SK-N-SH treated with all-trans-retinoic acid at 6 μM for 48 hours (cell line): ENCODE data around the gene ALX3.

ENCODE experiments used
- ATAC-seq: fragments of 200-7000 bp; cut with Tn5 transposase; 3 replicates; pipeline ENCODE4 v1.9.1; 2020; ENCODE audit warnings: mild to moderate bottlenecking, moderate library complexity
- ARNTL ChIP-seq: fragments of 450-650 bp; formaldehyde crosslinking; IDR thresholded peaks from 2 replicates; pipeline ENCODE4 v1.5.0; 2020; ENCODE audit warnings: low read depth, mild to moderate bottlenecking, moderate library complexity, borderline replicate concordance
- BACH2 ChIP-seq: fragments of 250-450 bp; sonication (Bioruptor Pico); IDR thresholded peaks from 2 replicates; pipeline ENCODE4 v1.9.0; 2021; ENCODE audit warnings: mild to moderate bottlenecking, borderline replicate concordance
- CREB5 ChIP-seq: fragments of 250-450 bp; sonication (Bioruptor Pico); IDR thresholded peaks from 2 replicates; pipeline ENCODE4 v1.5.1; 2020; ENCODE audit warnings: low read depth, mild to moderate bottlenecking, moderate library complexity
- ESRRG ChIP-seq: fragments of 250-450 bp; sonication (Bioruptor Pico); IDR thresholded peaks from 2 replicates; pipeline ENCODE4 v1.6.1; 2021; ENCODE audit warnings: mild to moderate bottlenecking
- GLIS3 ChIP-seq: fragments of 250-450 bp; sonication (Bioruptor Pico); IDR thresholded peaks from 2 replicates; pipeline ENCODE4 v1.5.0; 2020; ENCODE audit warnings: mild to moderate bottlenecking, moderate library complexity
- ISL1 ChIP-seq: fragments of 250-450 bp; sonication (Bioruptor Pico); IDR thresholded peaks from 2 replicates; pipeline ENCODE4 v2.1.2; 2022; ENCODE audit warnings: mild to moderate bottlenecking, moderate library complexity
- PPARA ChIP-seq: fragments of 250-450 bp; sonication (Bioruptor Pico); IDR thresholded peaks from 2 replicates; pipeline ENCODE4 v1.5.0; 2020; ENCODE audit warnings: mild to moderate bottlenecking, borderline replicate concordance
- SNAI2 ChIP-seq: fragments of 250-450 bp; sonication (Bioruptor Pico); IDR thresholded peaks from 2 replicates; pipeline ENCODE4 v1.5.0; 2020; ENCODE audit warnings: mild to moderate bottlenecking, moderate library complexity
- TCF4 ChIP-seq: fragments of 250-450 bp; sonication (Bioruptor Pico); IDR thresholded peaks from 2 replicates; pipeline ENCODE4 v1.8.0; 2021; ENCODE audit warnings: mild to moderate bottlenecking, moderate library complexity, borderline replicate concordance
- TOX ChIP-seq: fragments of 250-450 bp; sonication (Bioruptor Pico); IDR thresholded peaks from 2 replicates; pipeline ENCODE4 v1.8.0; 2021; ENCODE audit warnings: mild to moderate bottlenecking, moderate library complexity, borderline replicate concordance
- ZC3H10 ChIP-seq: fragments of 250-450 bp; sonication (Bioruptor Pico); IDR thresholded peaks from 2 replicates; pipeline ENCODE4 v1.5.1; 2021; ENCODE audit warnings: mild to moderate bottlenecking, moderate library complexity
- ZFP3 ChIP-seq: fragments of 250-450 bp; sonication (Bioruptor Pico); IDR thresholded peaks from 2 replicates; pipeline ENCODE4 v1.5.0; 2020; ENCODE audit warnings: mild to moderate bottlenecking, moderate library complexity
- ZFP30 ChIP-seq: fragments of 450-650 bp; formaldehyde crosslinking; IDR thresholded peaks from 2 replicates; pipeline ENCODE4 v1.5.0; 2022; ENCODE audit warnings: mild to moderate bottlenecking, moderate library complexity
- ZNF565 ChIP-seq: fragments of 450-650 bp; formaldehyde crosslinking; conservative IDR thresholded peaks from 2 replicates; pipeline ENCODE4 v1.5.0; 2020; ENCODE audit warnings: low read depth, mild to moderate bottlenecking, moderate library complexity
- TF ChIP-seq, protein P1 (sequence below): fragments of 250-450 bp; sonication (Bioruptor Pico); IDR thresholded peaks from 2 replicates; pipeline ENCODE4 v1.5.1; 2021; ENCODE audit warnings: mild to moderate bottlenecking, moderate library complexity
- TF ChIP-seq, protein P2 (sequence below): fragments of 250-450 bp; sonication (Bioruptor Pico); IDR thresholded peaks from 2 replicates; pipeline ENCODE4 v1.5.0; 2020; ENCODE audit warnings: mild to moderate bottlenecking, moderate library complexity
- TF ChIP-seq, protein P3 (sequence below): fragments of 250-450 bp; sonication (Bioruptor Pico); IDR thresholded peaks from 2 replicates; pipeline ENCODE4 v1.8.0; 2020; ENCODE audit warnings: mild to moderate bottlenecking, moderate library complexity, borderline replicate concordance

ALX3 gene

GRCh38 chr1:110114784-110115183, 44.3 kb upstream of the ALX3 start:
- ATAC-seq = no peak
- TF ChIP-seq ZC3H10 (CRISPR knock-in tag) (no peak), TCF4 (no peak), SNAI2 (no peak), ZFP3 (CRISPR knock-in tag) (no peak), ZFP30 (CRISPR knock-in tag) (no peak), ZNF565 (no peak)
- TF ChIP-seq, protein P1, sequence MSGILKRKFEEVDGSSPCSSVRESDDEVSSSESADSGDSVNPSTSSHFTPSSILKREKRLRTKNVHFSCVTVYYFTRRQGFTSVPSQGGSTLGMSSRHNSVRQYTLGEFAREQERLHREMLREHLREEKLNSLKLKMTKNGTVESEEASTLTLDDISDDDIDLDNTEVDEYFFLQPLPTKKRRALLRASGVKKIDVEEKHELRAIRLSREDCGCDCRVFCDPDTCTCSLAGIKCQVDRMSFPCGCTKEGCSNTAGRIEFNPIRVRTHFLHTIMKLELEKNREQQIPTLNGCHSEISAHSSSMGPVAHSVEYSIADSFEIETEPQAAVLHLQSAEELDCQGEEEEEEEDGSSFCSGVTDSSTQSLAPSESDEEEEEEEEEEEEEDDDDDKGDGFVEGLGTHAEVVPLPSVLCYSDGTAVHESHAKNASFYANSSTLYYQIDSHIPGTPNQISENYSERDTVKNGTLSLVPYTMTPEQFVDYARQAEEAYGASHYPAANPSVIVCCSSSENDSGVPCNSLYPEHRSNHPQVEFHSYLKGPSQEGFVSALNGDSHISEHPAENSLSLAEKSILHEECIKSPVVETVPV (CRISPR knock-in tag) = no peak
- TF ChIP-seq, protein P2, sequence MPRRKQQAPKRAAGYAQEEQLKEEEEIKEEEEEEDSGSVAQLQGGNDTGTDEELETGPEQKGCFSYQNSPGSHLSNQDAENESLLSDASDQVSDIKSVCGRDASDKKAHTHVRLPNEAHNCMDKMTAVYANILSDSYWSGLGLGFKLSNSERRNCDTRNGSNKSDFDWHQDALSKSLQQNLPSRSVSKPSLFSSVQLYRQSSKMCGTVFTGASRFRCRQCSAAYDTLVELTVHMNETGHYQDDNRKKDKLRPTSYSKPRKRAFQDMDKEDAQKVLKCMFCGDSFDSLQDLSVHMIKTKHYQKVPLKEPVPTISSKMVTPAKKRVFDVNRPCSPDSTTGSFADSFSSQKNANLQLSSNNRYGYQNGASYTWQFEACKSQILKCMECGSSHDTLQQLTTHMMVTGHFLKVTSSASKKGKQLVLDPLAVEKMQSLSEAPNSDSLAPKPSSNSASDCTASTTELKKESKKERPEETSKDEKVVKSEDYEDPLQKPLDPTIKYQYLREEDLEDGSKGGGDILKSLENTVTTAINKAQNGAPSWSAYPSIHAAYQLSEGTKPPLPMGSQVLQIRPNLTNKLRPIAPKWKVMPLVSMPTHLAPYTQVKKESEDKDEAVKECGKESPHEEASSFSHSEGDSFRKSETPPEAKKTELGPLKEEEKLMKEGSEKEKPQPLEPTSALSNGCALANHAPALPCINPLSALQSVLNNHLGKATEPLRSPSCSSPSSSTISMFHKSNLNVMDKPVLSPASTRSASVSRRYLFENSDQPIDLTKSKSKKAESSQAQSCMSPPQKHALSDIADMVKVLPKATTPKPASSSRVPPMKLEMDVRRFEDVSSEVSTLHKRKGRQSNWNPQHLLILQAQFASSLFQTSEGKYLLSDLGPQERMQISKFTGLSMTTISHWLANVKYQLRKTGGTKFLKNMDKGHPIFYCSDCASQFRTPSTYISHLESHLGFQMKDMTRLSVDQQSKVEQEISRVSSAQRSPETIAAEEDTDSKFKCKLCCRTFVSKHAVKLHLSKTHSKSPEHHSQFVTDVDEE (CRISPR knock-in tag) = no peak

GRCh38 chr1:110114173-110114572, 43.7 kb upstream of the ALX3 start:
- no peak for ATAC-seq
- TF ChIP-seq ARNTL (CRISPR knock-in tag) = no peak
- no peak for TF ChIP-seq GLIS3
- no peak for TF ChIP-seq CREB5
- no peak for TF ChIP-seq BACH2 (CRISPR knock-in tag)

DNA sequence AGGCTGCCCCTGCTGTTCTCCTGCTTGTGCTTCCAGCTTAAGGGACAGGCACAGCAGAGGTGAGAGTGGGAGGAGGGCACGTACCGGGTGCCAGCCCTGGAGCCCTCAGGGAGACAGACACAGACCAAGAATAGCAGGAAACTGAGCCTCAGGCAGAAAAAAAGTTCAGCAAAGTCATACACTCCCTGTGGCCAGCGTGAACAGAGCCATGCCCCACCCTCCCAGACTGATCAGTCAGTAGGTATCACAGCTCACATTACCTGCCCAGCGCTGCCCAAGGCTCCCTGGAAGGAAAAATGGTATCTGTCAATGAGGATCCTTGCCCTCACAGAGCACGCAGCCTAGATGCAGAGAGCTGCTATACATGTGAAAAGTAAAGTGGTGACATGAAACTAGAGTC, 43.1 kb upstream of the ALX3 start:
- TF ChIP-seq, protein P2 (CRISPR knock-in tag) = no peak
- TF ChIP-seq ZFP3 (CRISPR knock-in tag) (no peak), ARNTL (CRISPR knock-in tag) (no peak), BACH2 (CRISPR knock-in tag) (no peak), ESRRG (CRISPR knock-in tag) (no peak), ISL1 (CRISPR knock-in tag) (no peak), CREB5 (no peak), SNAI2 (no peak), PPARA (no peak), ZC3H10 (CRISPR knock-in tag) (no peak), TOX (CRISPR knock-in tag) (no peak)
- TF ChIP-seq, protein P3, sequence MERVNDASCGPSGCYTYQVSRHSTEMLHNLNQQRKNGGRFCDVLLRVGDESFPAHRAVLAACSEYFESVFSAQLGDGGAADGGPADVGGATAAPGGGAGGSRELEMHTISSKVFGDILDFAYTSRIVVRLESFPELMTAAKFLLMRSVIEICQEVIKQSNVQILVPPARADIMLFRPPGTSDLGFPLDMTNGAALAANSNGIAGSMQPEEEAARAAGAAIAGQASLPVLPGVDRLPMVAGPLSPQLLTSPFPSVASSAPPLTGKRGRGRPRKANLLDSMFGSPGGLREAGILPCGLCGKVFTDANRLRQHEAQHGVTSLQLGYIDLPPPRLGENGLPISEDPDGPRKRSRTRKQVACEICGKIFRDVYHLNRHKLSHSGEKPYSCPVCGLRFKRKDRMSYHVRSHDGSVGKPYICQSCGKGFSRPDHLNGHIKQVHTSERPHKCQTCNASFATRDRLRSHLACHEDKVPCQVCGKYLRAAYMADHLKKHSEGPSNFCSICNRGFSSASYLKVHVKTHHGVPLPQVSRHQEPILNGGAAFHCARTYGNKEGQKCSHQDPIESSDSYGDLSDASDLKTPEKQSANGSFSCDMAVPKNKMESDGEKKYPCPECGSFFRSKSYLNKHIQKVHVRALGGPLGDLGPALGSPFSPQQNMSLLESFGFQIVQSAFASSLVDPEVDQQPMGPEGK (CRISPR knock-in tag) = no peak
- TF ChIP-seq, protein P1 (CRISPR knock-in tag) = no peak
- TF ChIP-seq, all 23 proteins: peak for 0
- no peak for ATAC-seq
